SK-N-SH (cell line): ENCODE results near the gene SMIM24. TPM values are rescaled to one million over a fixed set of nuclear protein-coding genes. Genes with fewer than 3 reads are reported as not detected.

ENCODE experiments used
- CTCF ChIA-PET: fragments of 300-600, 350-600 bp; formaldehyde crosslinking; extraction: SDS; loops from one replicate; lab custom pipeline; 2021; lab: Yijun Ruan, JAX
- POLR2A ChIA-PET: fragments of 350-600 bp; sonication (Branson Sonifier 250); formaldehyde crosslinking; extraction: SDS; loops from one replicate; lab custom pipeline; 2020; ENCODE audit warnings: antibody characterized with exemption, inconsistent platforms; lab: Yijun Ruan, JAX
- DNase-seq: peaks from one replicate; pipeline ENCODE4 v3.0.0; 2012
- H2AFZ ChIP-seq: fragments of 200-600 bp; sonication (generic); 2 replicates; pipeline ENCODE4 v1.8.1; 2016; ENCODE audit warnings: antibody characterized with exemption, mild to moderate bottlenecking, low read depth
- H3F3A ChIP-seq: fragments of 200-600 bp; sonication (generic); replicated peaks from 2 replicates; pipeline ENCODE3; 2016; ENCODE audit warnings: antibody characterized with exemption, mild to moderate bottlenecking; ENCODE audit not compliant: insufficient read depth
- H3K27ac ChIP-seq, 2 experiments: fragments of 200-500 bp in 1 of 2; fragments of 200-600 bp in 1 of 2; sonication (Bioruptor generic) in 1 of 2; sonication (generic), shearing (Covaris generic) in 1 of 2; 2 replicates each; pipeline versions ENCODE4 v1.5.1 to v1.6.1; 2014 to 2016; ENCODE audit warnings: low read depth in 2 of 2, inconsistent platforms in 1 of 2, low read length in 1 of 2, mild to moderate bottlenecking in 1 of 2, mixed read lengths in 1 of 2
- H3K27me3 ChIP-seq: fragments of 200-600 bp; sonication (generic), shearing (Covaris generic); 2 replicates; pipeline ENCODE4 v1.6.1; 2016; ENCODE audit warnings: mixed run types; ENCODE audit not compliant: insufficient read depth
- H3K36me3 ChIP-seq, 2 experiments: fragments of 200-500 bp in 1 of 2; fragments of 200-600 bp in 1 of 2; sonication (Bioruptor generic) in 1 of 2; sonication (generic) in 1 of 2; replicated peaks in 1 of 2; 2 replicates each; pipeline versions ENCODE3 to v1.5.1; 2014 to 2016; ENCODE audit warnings: low read length in 1 of 2, mild to moderate bottlenecking in 1 of 2; ENCODE audit not compliant: insufficient read depth in 2 of 2, control insufficient read depth in 1 of 2
- H3K4me1 ChIP-seq, 2 experiments: fragments of 200-500 bp in 1 of 2; fragments of 200-600 bp in 1 of 2; sonication (Bioruptor generic) in 1 of 2; sonication (generic), shearing (Covaris generic) in 1 of 2; 2 replicates each; pipeline versions ENCODE4 v1.5.1 to v1.6.1; 2014 to 2016; ENCODE audit warnings: low read depth in 1 of 2, low read length in 1 of 2, mixed run types in 1 of 2; ENCODE audit not compliant: insufficient read depth in 2 of 2, control insufficient read depth in 1 of 2
- H3K4me2 ChIP-seq: fragments of 200-600 bp; sonication (generic), shearing (Covaris generic); 2 replicates; pipeline ENCODE4 v1.6.1; 2017; ENCODE audit warnings: mixed run types
- H3K4me3 ChIP-seq, 2 experiments: fragments of 200-500 bp in 1 of 2; fragments of 200-600 bp in 1 of 2; sonication (Bioruptor generic) in 1 of 2; sonication (generic), shearing (Covaris generic) in 1 of 2; 2 replicates each; pipeline versions ENCODE4 v1.5.1 to v1.8.1; 2014 to 2016; ENCODE audit warnings: low read depth in 2 of 2, inconsistent platforms in 1 of 2, low read length in 1 of 2, mild to moderate bottlenecking in 1 of 2, mixed read lengths in 1 of 2, moderate library complexity in 1 of 2
- H3K79me2 ChIP-seq: fragments of 200-600 bp; sonication (generic); 2 replicates; pipeline ENCODE4 v1.8.1; 2017; ENCODE audit warnings: mild to moderate bottlenecking; ENCODE audit not compliant: insufficient read depth
- H3K9ac ChIP-seq: fragments of 200-600 bp; sonication (generic); 2 replicates; pipeline ENCODE4 v1.6.1; 2017; ENCODE audit warnings: mixed run types
- H3K9me2 ChIP-seq: fragments of 200-600 bp; sonication (generic); 2 replicates; pipeline ENCODE4 v1.6.1; 2017; ENCODE audit warnings: mixed run types
- H3K9me3 ChIP-seq: fragments of 200-600 bp; sonication (generic); 2 replicates; pipeline ENCODE4 v1.6.1; 2017; ENCODE audit warnings: mixed run types, mild to moderate bottlenecking, moderate library complexity
- H4K20me1 ChIP-seq: fragments of 200-600 bp; sonication (generic); 2 replicates; pipeline ENCODE4 v1.6.1; 2017; ENCODE audit warnings: mild to moderate bottlenecking, mixed run types; ENCODE audit not compliant: insufficient read depth
- CHD2 ChIP-seq: fragments of 150-350 bp; IDR thresholded peaks from 2 replicates; pipeline ENCODE4 v1.6.1; 2018; ENCODE audit warnings: low read length; ENCODE audit not compliant: partially characterized antibody
- ELF1 ChIP-seq: IDR thresholded peaks from 2 replicates; pipeline ENCODE4 v1.4.0; 2012
- EZH2phosphoT487 ChIP-seq: fragments of 200-600 bp; sonication (generic); IDR thresholded peaks from 2 replicates; pipeline ENCODE4 v1.6.1; 2017; ENCODE audit warnings: low read depth, mixed run types, mild to moderate bottlenecking, antibody characterized with exemption, moderate library complexity, borderline replicate concordance
- FOSL2 ChIP-seq: IDR thresholded peaks from 2 replicates; pipeline ENCODE4 v1.4.0; 2012; ENCODE audit warnings: low read depth, mild to moderate bottlenecking, moderate library complexity, borderline replicate concordance
- FOXJ3 ChIP-seq: sonication (generic); formaldehyde crosslinking; IDR thresholded peaks from 2 replicates; pipeline ENCODE4 v1.5.1; 2020; ENCODE audit warnings: mild to moderate bottlenecking, missing genetic modification reagents
- FOXM1 ChIP-seq: IDR thresholded peaks from 2 replicates; pipeline ENCODE4 v1.4.0; 2012; ENCODE audit warnings: low read depth, mild to moderate bottlenecking
- JUND ChIP-seq: IDR thresholded peaks from 2 replicates; pipeline ENCODE4 v1.4.0; 2012
- POLR2AphosphoS5 ChIP-seq: IDR thresholded peaks from 2 replicates; pipeline ENCODE4 v1.6.1; 2012; ENCODE audit warnings: low read depth, low read length
- RAD21 ChIP-seq: IDR thresholded peaks from 2 replicates; pipeline ENCODE4 v1.6.1; 2012; ENCODE audit warnings: mild to moderate bottlenecking, low read length
- RFX5 ChIP-seq: IDR thresholded peaks from 2 replicates; pipeline ENCODE4 v1.6.1; 2012; ENCODE audit warnings: mild to moderate bottlenecking, improper control_type of control experiment, low read length
- TAF1 ChIP-seq: IDR thresholded peaks from 2 replicates; pipeline ENCODE4 v1.6.1; 2012; ENCODE audit warnings: low read depth, mild to moderate bottlenecking, low read length, moderate library complexity, borderline replicate concordance
- TEAD4 ChIP-seq: IDR thresholded peaks from 2 replicates; pipeline ENCODE4 v1.4.0; 2012; ENCODE audit warnings: mild to moderate bottlenecking, borderline replicate concordance; ENCODE audit not compliant: insufficient read depth
- YY1 ChIP-seq: IDR thresholded peaks from 2 replicates; pipeline ENCODE4 v1.4.0; 2012; ENCODE audit warnings: low read depth, mild to moderate bottlenecking
- WGBS: methylation state at CpG from one replicate; pipeline ENCODE4 v1.1.6; 2017; ENCODE audit warnings: low lambda C conversion rate; 5-methylcytosine and 5-hydroxymethylcytosine counted together
- polyA plus RNA-seq, 3 experiments: library from polyadenylated mRNA; depleted of rRNA; stranded (reverse); fragments of >200 nt; gene quantifications; 2 replicates each; pipeline ENCODE4 v1.2.3, GENCODE V29; 2012
- TF ChIP-seq, protein P1 (sequence below): IDR thresholded peaks from 2 replicates; pipeline ENCODE4 v1.4.0; 2012; ENCODE audit warnings: low read depth, borderline replicate concordance
- TF ChIP-seq, protein P2 (sequence below): IDR thresholded peaks from 2 replicates; pipeline ENCODE4 v1.4.0; 2012; ENCODE audit warnings: low read depth
- TF ChIP-seq, protein P3 (sequence below): fragments of 150-350 bp; IDR thresholded peaks from 2 replicates; pipeline ENCODE4 v1.6.1; 2017; ENCODE audit warnings: antibody characterized with exemption, low read length, low read depth, borderline replicate concordance
- TF ChIP-seq, protein P4 (sequence below): IDR thresholded peaks from 2 replicates; pipeline ENCODE4 v1.4.0; 2012; ENCODE audit warnings: low read depth, borderline replicate concordance
- TF ChIP-seq, protein P5 (sequence below): fragments of 200-600 bp; sonication (generic); IDR thresholded peaks from 2 replicates; pipeline ENCODE4 v1.6.1; 2017; ENCODE audit warnings: antibody characterized with exemption, mild to moderate bottlenecking, moderate library complexity
- TF ChIP-seq, protein P6 (sequence below): IDR thresholded peaks from 2 replicates; pipeline ENCODE4; 2012

The SMIM24 gene
- polyA plus RNA-seq, 1 of the 3 experiments (the other 2 are of a cell fraction) = 0.12 TPM

DNA sequence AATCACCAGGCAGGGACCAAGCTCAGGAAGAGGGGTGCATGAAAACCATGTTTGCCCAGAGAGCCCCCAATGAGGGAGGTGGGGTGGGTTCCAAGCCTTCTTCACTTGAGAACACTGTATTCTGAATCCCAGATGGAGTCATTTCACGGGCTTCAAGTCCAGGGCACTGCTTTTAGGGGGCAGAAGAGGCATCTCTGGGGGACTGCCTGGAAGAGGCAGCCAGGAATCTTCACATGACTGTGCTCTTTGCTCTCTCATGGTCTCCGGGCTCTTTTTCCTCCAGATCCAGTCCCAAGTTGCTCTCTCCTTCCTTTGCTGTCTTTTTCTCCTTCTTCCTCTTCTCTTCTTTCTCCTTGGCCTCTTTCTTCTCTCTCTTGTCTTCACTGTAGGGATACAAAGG lies 5.7 kb downstream of the SMIM24 start:
- no peak overlapping the region for H3K27ac ChIP-seq
- no peaks in the 10 kb centered on the region for H3K9me3 ChIP-seq
- WGBS = 19% methylated on average over 2 of the region's 2 CpGs
- no peaks in the 10 kb centered on the region for H4K20me1 ChIP-seq
- no peak for DNase-seq
- POLR2A ChIA-PET = no interaction called here
- no peak overlapping the region for H2AFZ ChIP-seq
- no peaks in the 10 kb centered on the region for H3K36me3 ChIP-seq
- TF ChIP-seq, protein P1, sequence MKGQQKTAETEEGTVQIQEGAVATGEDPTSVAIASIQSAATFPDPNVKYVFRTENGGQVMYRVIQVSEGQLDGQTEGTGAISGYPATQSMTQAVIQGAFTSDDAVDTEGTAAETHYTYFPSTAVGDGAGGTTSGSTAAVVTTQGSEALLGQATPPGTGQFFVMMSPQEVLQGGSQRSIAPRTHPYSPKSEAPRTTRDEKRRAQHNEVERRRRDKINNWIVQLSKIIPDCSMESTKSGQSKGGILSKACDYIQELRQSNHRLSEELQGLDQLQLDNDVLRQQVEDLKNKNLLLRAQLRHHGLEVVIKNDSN = no peak
- TF ChIP-seq TAF1 = no peak
- TF ChIP-seq POLR2AphosphoS5 = no peak
- no peak for TF ChIP-seq EZH2phosphoT487
- TF ChIP-seq FOXM1 = no peak
- TF ChIP-seq TEAD4 = no peak
- TF ChIP-seq, all 33 proteins: peak for 0
- Histone ChIP-seq H3K4me3 (no peak overlapping the region), H3K4me2 (no peak overlapping the region), H3K9me2 (no peaks in the 10 kb centered on the region), H3K27me3 (no peaks in the 10 kb centered on the region; the same call in 1 of the 2 replicates), H3K79me2 (no peaks in the 10 kb centered on the region), H3K9ac (no peak overlapping the region), H3K4me1 (no peaks in the 10 kb centered on the region; a peak in 1 of 4 replicates), H3F3A (peaks cover 19% of the 10 kb centered on the region)
- CTCF ChIA-PET = interaction anchor here (0.6 to 6.1 kb wide), 5 partner anchors 9 to 147 kb away, joined by 3 to 92 read pairs (median 11); partner anchors contain the start of gene SMIM44

DNA sequence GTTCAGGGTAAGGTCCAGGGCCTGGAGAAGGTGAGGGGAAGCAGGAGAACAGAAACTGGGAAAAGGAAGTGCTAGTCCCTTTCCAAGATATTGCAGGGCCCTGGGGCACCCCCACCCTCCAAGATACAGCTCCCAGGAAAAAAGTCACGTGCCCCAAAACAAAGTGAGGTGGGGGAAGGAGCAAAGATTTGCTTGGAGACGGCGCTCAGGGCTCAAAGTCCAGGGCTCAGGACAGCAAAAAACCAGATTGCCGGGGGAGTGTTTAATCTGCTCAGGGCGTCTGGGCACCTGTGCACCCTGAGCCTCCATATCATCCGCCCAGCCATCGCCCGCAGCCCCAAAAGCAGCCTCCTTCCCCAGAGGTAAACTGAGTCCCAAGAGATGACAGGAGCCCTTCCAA lies 6.3 kb downstream of the SMIM24 start:
- ChIA-PET POLR2A (no interaction called here), CTCF (interaction anchor here (0.6 to 6.1 kb wide), 11 partner anchors 10 to 171 kb away, joined by 3 to 92 read pairs (median 7); partner anchors contain the start of gene SMIM44)
- WGBS = 67% methylated on average over 8 of the region's 8 CpGs
- H3K9me3 ChIP-seq = no peaks in the 10 kb centered on the region
- no peaks in the 10 kb centered on the region for H3K9me2 ChIP-seq
- TF ChIP-seq POLR2AphosphoS5 (no peak), RAD21 (no peak), FOXM1 (no peak), JUND (no peak), CHD2 (no peak), ELF1 (no peak), FOXJ3 (CRISPR knock-in tag) (no peak), EZH2phosphoT487 (no peak), RFX5 (no peak), YY1 (no peak), FOSL2 (no peak)
- TF ChIP-seq, protein P2, sequence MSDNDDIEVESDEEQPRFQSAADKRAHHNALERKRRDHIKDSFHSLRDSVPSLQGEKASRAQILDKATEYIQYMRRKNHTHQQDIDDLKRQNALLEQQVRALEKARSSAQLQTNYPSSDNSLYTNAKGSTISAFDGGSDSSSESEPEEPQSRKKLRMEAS = no peak
- TF ChIP-seq, protein P1 = no peak
- TF ChIP-seq, protein P3, sequence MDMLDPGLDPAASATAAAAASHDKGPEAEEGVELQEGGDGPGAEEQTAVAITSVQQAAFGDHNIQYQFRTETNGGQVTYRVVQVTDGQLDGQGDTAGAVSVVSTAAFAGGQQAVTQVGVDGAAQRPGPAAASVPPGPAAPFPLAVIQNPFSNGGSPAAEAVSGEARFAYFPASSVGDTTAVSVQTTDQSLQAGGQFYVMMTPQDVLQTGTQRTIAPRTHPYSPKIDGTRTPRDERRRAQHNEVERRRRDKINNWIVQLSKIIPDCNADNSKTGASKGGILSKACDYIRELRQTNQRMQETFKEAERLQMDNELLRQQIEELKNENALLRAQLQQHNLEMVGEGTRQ = no peak
- TF ChIP-seq, protein P4, sequence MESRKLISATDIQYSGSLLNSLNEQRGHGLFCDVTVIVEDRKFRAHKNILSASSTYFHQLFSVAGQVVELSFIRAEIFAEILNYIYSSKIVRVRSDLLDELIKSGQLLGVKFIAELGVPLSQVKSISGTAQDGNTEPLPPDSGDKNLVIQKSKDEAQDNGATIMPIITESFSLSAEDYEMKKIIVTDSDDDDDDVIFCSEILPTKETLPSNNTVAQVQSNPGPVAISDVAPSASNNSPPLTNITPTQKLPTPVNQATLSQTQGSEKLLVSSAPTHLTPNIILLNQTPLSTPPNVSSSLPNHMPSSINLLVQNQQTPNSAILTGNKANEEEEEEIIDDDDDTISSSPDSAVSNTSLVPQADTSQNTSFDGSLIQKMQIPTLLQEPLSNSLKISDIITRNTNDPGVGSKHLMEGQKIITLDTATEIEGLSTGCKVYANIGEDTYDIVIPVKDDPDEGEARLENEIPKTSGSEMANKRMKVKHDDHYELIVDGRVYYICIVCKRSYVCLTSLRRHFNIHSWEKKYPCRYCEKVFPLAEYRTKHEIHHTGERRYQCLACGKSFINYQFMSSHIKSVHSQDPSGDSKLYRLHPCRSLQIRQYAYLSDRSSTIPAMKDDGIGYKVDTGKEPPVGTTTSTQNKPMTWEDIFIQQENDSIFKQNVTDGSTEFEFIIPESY = no peak
- TF ChIP-seq, protein P5, sequence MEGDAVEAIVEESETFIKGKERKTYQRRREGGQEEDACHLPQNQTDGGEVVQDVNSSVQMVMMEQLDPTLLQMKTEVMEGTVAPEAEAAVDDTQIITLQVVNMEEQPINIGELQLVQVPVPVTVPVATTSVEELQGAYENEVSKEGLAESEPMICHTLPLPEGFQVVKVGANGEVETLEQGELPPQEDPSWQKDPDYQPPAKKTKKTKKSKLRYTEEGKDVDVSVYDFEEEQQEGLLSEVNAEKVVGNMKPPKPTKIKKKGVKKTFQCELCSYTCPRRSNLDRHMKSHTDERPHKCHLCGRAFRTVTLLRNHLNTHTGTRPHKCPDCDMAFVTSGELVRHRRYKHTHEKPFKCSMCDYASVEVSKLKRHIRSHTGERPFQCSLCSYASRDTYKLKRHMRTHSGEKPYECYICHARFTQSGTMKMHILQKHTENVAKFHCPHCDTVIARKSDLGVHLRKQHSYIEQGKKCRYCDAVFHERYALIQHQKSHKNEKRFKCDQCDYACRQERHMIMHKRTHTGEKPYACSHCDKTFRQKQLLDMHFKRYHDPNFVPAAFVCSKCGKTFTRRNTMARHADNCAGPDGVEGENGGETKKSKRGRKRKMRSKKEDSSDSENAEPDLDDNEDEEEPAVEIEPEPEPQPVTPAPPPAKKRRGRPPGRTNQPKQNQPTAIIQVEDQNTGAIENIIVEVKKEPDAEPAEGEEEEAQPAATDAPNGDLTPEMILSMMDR = no peak
- TF ChIP-seq, protein P6, sequence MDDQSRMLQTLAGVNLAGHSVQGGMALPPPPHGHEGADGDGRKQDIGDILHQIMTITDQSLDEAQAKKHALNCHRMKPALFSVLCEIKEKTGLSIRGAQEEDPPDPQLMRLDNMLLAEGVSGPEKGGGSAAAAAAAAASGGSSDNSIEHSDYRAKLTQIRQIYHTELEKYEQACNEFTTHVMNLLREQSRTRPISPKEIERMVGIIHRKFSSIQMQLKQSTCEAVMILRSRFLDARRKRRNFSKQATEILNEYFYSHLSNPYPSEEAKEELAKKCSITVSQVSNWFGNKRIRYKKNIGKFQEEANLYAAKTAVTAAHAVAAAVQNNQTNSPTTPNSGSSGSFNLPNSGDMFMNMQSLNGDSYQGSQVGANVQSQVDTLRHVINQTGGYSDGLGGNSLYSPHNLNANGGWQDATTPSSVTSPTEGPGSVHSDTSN = no peak
- H3K4me1 ChIP-seq = peaks cover 0 to 2% of the 10 kb centered on the region in 2 experiments; a peak in 1 of 4 replicates
- no peak overlapping the region for H2AFZ ChIP-seq
- no peak overlapping the region for H3K9ac ChIP-seq
- H3K79me2 ChIP-seq = no peaks in the 10 kb centered on the region
- DNase-seq = no peak
- no peak overlapping the region for H3K27ac ChIP-seq
- H4K20me1 ChIP-seq = no peaks in the 10 kb centered on the region
- no peak overlapping the region for H3K4me3 ChIP-seq
- H3K36me3 ChIP-seq = no peaks in the 10 kb centered on the region
- H3K27me3 ChIP-seq = no peaks in the 10 kb centered on the region; the same call in 1 of the 2 replicates
- peaks cover 21% of the 10 kb centered on the region for H3F3A ChIP-seq
- H3K4me2 ChIP-seq = no peak overlapping the region
